ENCODE measurements around the gene FNIP1.
"Not testable (repeated sequence)": the region's sequence is repeated elsewhere in the genome, so short reads cannot be mapped to it uniquely, and the experiment has no call there.

FNIP1 gene

DNA sequence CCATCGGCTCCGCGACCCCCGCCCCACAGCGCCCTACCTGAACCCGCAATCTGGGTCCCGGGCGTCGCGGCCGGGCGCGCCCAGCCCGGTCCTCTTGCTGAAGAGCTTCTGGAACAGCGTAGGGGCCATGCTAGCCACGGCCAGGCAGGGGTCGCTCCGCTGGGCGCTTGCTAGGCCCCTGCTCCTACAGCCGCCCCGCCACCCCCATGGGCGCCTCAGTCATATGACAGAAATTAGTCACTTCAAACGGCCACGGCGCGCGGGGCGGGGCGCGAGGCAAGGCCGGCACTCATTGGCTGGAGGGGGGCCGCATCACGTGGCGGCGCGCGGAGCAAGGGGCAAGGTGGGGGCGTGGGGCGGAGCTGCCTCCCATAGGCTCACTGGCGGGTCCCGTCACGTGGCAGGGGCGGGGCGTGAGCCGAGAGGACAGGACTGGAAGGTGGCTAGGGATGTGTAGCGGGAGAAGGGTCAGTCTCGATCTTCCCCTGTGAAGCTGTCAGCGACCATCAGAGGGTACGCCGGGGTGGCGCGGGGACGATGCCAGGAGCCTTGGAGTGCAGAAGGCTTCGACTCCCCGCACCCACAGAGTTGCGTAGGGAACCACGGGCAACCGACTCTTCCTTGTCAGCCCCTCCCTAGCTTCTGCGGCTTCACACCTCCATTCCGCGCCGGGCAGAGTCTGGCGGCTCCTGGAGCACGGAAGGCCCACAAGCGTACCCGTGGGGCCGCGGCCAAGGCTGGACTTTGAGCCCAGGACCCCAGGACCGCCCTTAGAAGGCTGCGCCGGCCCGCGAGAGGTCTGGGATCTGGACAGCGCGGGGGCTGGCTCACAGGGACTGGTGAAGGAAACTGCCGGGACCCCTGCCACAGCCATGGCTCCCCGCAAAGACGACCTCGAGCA lies at the start of gene FNIP1:
Gene FNIP1 (minus strand): TSS at position 225 of the 901 bp plus-strand sequence. CDS start 96 bp downstream, at position 129.
- DNase-seq = peak; percentile 100

DNA sequence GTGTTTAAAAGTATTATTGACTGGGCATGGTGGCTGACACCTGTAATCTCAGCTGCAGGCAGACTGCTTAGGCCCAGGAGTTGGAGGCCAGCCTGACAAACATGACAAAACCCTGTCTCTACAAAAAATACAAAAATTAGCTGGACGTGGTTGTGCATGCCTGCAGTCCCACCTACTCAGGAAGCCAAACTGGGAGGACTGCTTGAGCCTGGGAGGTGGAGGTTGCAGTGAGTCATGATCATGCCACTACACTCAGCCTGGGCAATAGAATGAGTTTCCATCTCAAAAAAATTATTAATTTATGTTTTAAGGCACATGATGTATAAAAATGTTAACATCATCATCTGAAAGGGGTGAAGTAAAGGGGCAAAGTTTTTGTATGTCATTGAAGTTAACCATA lies 49.7 kb upstream of the FNIP1 start:
- DNase-seq = no peak

DNA sequence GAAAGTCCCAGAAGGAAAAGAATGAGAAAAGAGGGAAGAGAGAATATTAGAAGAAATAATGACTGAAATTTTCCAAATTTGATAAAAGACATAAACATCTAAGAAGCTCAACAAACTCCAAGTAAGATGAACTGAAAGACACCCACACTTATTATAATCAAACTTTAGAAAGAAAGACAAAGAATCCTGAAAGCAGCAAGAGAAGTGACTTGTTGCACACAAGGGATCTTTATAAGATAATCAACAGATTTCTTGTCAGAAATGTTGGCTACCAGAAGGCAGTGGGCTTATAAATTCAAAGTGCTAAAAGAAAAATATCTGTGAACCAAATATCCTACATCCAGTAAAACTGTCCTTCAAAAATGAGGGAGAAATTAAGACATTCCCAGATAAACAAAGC lies 49.0 kb upstream of the FNIP1 start:
- DNase-seq = no peak

- DNase-seq = not testable (repeated sequence)
Measured at GRCh38 chr5:131842971-131843370, 46.2 kb upstream of the FNIP1 start.

DNA sequence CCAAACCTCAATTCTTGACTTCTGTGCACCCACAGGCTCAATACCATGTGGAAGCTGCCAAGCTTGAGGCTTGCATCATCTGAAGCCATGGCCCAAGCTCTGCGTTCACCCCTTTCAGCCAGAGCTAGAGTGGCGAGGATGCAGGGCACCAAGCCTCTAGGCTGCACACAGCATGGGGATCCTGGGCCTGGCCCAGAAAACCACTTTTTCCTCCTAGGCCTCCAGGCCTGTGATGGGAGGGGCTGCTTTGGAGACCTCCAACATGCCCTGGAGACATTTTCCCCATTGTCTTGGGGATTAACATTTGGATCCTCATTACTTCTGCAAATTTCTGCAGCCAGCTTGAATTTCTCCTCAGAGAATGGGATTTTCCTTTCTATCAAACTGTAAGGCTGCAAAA lies 35.9 kb upstream of the FNIP1 start:
- not testable (repeated sequence) for DNase-seq

GRCh38 chr5:131825404-131826013 lies 28.7 kb upstream of the FNIP1 start:
- no peak for DNase-seq

DNA sequence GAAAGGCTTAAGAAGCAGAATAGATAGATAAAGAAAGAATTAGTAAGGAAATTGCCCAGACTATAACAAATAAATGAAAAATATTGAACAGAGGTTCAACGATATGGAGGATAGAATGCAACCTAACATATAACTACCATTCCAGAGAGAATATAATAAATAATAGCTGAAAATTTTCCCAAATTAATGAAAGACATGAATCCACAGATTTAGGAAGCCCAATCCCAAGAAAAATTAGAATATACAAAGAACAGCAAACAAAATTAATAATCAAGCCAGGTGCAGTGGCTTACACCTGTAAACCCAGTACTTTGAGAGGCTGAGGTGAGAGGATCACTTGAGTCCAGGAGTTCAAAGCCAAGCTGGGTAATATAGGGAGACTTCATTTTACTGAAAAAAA lies 27.8 kb upstream of the FNIP1 start:
- no peak for DNase-seq

DNA sequence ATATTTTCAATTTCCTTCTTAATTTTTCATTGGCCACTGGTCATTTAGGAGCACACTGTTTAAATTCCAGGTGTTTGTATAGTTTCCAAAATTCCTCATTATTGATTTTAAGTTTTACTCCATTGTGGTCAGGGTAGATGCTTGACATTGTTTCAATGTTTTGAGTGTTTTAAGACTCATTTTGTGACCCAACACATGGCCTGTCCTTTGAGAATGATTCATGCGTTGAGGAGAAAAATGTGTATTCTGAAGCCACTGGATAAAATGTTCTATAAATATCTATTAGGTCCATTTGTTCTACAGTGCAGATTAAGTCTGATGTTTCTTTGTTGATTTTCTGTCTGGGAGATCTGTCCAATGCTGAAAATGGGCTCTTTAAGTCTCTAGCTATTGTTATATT lies 24.4 kb upstream of the FNIP1 start:
- no peak for DNase-seq

DNA sequence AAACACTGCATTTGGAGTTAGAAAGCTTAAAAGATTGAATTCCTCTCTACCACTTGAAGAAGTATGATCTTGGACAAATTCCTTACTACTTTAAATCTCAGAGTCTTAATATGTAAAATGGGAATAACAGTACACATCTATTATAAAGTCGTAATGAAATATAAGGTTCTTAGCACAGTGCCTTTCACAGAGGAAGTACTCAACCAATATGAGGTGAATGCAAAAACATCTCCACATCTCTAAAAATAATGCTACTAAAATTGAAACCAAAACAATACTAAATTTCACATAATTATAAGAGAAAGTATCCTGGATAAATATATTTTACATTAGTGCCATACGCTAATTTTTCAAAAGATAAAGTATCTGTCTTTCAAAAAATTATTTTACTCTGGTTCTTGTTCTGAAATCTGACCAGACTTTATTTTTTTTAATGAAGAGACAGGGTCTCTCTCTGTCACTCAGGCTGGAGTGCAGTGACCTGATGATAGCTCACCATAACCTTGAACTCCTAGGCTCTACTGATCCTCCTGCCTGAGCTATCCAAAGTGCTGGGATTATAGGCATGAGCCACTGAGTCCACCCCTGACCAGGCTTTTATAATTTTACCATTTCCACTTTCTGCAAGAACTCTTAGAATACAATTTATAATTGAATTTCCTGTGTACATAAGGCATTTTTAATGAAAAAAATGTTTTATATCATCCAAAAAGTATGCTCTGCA lies 21.3 kb upstream of the FNIP1 start:
- DNase-seq = no peak

DNA sequence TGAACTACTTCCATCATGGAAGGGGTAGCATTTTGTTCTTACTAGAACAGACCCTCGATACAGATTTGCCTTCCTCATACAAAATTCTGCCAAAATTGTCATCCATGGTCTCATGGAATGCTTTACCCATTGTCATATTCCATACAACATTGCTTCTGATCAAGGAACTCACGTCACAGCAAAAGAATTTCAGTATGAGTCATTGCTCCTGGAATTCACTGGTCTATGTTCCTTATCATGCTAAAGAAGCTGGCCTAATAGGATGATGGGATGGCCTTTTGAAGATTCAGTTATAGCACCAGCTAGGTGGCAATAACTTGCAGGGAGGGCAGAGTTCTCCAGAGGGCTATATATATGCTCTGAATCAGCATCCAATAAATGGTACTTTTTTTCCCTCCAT lies 18.2 kb upstream of the FNIP1 start:
- DNase-seq = no peak

DNA sequence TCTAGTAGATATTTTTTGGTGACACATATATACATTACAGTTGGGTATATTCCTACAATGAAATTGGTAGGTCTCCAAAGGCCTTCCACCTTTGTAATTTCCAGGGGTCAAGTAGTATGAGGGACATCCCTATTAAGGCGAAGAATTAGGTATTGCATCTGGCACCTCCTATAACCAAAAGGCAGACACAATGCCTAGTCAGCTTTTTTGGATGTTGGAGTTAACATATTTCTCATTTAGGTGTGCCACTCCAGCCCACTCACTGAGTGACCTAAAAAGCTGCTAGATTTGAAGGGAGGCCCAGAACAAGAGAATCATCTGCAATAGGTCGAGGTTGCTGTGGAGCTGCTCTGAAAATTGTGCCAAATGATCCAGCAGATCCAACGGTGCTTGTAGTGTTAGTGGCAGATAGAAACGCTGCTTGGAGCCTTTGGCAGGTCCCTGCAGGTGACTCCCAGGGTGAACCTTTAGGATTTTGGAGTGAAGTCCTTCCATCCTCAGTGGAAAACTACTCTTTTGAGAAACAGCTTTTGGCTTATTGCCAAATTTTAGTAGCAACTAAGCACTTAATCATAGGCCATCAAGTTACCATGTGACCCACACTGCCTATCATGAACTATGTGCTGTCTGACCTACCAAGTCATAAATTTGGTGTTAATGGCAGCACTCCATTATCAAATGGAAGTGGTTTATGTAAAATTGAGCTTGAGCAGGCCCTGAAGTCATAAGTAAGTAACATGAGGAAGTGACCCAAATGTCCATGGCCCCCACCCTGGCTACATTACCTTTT lies 15.7 kb upstream of the FNIP1 start:
- DNase-seq = no peak

- no peak for DNase-seq
Measured at GRCh38 chr5:131810510-131811249, 13.9 kb upstream of the FNIP1 start.

DNA sequence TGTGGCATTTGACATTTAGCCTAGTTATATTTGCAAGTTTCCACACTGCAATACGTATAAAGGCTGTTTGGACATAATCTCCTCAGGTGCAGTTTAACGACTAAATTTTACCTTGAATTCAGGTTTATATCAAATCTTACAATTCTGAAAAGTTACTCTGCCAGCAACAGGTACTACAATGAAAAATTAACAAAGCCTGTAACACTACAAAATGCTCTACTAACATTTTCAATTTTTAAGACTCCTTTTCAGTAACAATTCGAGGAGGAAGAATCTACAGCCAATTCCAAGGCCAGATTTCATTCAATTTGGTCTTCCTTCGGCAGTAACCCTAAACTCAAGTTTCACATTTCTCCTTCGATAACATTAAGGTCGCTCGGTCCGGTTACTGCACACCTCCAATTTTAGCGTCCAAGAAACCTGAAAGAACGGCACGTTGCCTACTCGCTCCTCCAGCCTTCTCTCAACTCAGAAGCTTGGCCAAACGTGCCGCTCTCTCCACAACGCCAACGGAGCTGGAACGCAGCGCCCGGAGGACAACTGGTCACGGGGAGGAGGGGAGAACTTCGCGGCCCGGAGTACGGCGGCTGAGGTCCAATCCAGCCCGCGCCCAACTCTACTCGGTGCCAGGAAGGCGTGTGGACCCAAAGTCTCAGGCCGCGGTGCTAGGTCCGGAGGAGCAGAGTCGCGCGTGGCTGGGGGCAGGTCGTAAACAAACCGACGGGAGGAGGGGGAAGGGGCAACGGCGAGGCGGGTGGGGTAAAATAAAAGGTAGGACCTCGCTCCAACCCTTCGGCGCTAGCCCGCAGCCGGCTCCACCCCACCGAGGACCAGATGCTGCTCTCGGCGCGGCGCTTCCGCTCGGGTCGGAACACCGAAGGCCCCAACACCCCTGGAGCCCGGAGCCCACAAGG lies 681 bp downstream of the FNIP1 start:
- DNase-seq = peak; percentile 76

GRCh38 chr5:131795228-131795627 lies 1.6 kb downstream of the FNIP1 start:
- no peak for DNase-seq

GRCh38 chr5:131794586-131794985 lies 2.2 kb downstream of the FNIP1 start:
- no peak for DNase-seq

- no peak for DNase-seq
Measured at GRCh38 chr5:131792896-131793295, 3.9 kb downstream of the FNIP1 start.

- no peak for DNase-seq
Measured at GRCh38 chr5:131791866-131792265, 5.0 kb downstream of the FNIP1 start.

DNA sequence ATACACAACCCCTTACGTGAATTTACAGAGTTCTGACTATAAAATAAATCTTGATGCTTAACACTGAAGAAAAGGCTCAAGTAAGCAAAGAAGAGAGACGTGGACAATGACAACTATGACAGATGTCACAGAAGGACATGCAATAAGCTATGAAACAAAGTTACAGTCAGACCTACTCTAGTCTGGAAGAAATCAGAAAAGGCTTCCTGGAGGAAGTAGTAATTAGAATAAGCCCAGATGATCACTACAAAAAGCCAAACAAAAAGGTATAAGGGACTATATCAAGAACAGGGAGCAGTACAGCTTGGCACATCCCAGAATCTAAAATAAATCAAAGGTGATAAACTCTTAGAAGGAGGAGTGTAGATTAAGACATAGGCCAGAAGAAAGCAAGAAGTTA lies 6.3 kb downstream of the FNIP1 start:
- DNase-seq = no peak

DNA sequence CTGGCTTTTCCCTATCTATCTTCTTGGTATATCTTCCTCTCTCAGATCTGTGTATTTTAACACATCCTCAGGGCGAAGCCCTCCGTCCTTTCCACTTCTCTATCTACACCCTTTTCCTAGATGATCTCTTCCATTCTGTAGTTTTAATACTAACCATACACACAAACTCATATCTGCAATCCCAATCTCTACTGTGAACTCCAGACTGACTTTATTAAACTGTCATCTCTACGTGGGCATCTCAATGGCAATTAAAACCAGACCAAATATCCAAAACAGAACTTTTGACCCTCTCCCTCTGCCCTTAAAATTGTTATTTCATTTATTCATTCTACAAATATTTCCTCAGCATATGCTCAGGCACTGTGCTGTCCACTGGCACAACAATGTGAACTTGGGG lies 7.1 kb downstream of the FNIP1 start:
- DNase-seq = no peak

DNA sequence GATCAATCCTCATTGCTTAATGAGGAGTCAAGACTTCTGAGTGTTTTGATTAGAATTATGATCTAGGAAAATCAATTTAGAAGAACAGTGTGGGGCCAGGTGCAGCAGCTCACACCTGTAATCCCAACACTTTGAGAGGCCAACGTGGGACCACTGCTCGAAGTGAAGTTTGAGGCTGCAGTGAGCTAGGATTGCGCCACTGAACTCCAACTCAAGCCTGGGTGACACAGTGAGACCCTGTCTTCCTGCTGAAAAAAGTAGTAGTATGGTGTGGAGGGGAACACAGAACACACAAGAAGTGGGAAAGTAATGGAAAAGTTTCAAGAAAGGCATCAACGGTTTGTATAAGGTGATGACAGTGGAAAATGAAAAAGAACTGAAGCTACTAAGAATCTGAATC lies 9.1 kb downstream of the FNIP1 start:
- DNase-seq = no peak
